Keratinocyte (primary cell): ENCODE measurements around the gene USP48.
"Not testable (repeated sequence)": the region's sequence is repeated elsewhere in the genome, so short reads cannot be mapped to it uniquely, and the experiment has no call there.

Source experiments
- EZH2 ChIP-seq: IDR thresholded peaks from one replicate; pipeline ENCODE4 v1.6.1; 2012; ENCODE audit warnings: inconsistent platforms, mild to moderate bottlenecking, low read length, moderate library complexity
- TF ChIP-seq, protein P1 (sequence below), 3 experiments: IDR thresholded peaks in 1 of 3; conservative IDR thresholded peaks in 1 of 3; optimal IDR thresholded peaks in 1 of 3; 2 replicates in 2 of 3; 3 replicates in 1 of 3; pipeline versions ENCODE3 to v1.5.1; 2011; ENCODE audit warnings: low read length in 3 of 3, mild to moderate bottlenecking in 3 of 3, moderate library complexity in 2 of 3, control low read depth in 1 of 3, inconsistent platforms in 1 of 3; ENCODE audit not compliant: insufficient read depth in 2 of 3; ENCODE audit errors: extremely low read depth in 1 of 3

DNA sequence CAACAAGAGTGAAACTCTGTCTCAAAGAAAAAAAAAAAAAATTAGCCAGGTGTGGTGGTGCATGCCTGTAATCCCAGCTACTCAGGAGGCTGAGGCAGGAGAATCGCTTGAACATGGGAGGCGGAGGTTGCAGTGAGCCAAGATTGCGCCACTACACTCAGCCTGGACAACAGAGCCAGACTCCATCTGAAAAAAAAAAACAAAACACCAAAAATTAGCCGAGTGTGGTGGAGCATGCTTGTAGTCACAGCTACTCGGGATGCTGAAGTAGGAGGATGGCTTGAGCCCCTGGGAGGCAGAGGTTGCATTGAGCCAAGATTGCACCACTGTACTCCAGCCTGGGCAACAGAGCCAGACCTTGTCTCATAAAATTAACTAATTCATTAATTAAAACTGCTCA is 6.0 kb downstream of the USP48 start:
- TF ChIP-seq, protein P1, sequence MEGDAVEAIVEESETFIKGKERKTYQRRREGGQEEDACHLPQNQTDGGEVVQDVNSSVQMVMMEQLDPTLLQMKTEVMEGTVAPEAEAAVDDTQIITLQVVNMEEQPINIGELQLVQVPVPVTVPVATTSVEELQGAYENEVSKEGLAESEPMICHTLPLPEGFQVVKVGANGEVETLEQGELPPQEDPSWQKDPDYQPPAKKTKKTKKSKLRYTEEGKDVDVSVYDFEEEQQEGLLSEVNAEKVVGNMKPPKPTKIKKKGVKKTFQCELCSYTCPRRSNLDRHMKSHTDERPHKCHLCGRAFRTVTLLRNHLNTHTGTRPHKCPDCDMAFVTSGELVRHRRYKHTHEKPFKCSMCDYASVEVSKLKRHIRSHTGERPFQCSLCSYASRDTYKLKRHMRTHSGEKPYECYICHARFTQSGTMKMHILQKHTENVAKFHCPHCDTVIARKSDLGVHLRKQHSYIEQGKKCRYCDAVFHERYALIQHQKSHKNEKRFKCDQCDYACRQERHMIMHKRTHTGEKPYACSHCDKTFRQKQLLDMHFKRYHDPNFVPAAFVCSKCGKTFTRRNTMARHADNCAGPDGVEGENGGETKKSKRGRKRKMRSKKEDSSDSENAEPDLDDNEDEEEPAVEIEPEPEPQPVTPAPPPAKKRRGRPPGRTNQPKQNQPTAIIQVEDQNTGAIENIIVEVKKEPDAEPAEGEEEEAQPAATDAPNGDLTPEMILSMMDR (optimal IDR thresholded peaks at IDR 0.05 in 1 of 3, IDR thresholded peaks at IDR 0.05 in 1 of 3, conservative IDR thresholded peaks at IDR 0.05 in 1 of 3; ENCODE audit: extremely low read depth in 1 of 3, insufficient read depth in 2 of 3, low read length in 3 of 3) = not testable (repeated sequence)
- not testable (repeated sequence) for TF ChIP-seq EZH2
